Measurements from ENCODE around the gene MAGEA9B. TPM values are rescaled to one million over a fixed set of nuclear protein-coding genes. Genes with fewer than 3 reads are reported as not detected.
"Not testable (repeated sequence)": the region's sequence is repeated elsewhere in the genome, so short reads cannot be mapped to it uniquely, and the experiment has no call there.

MAGEA9B gene
- total RNA-seq, 2 experiments from 2014 or later, result not detected

GRCh38 chrX:149605248-149605885, 18.1 kb upstream of the MAGEA9B start:
- H3K9me3 Mint-ChIP-seq; ATAC-seq (ENCODE audit: low read depth); H3K27me3 Mint-ChIP-seq; DNase-seq; POLR2A ChIA-PET; H3K27ac Mint-ChIP-seq; H3K4me1 Mint-ChIP-seq; H3K4me3 Mint-ChIP-seq: not testable (repeated sequence)
- peaks cover 11% of the 10 kb centered on the region for H3K36me3 Mint-ChIP-seq

GRCh38 chrX:149598603-149599002, 11.3 kb upstream of the MAGEA9B start:
- H3K4me3 Mint-ChIP-seq; H3K27me3 Mint-ChIP-seq; DNase-seq; H3K27ac Mint-ChIP-seq; H3K4me1 Mint-ChIP-seq; ATAC-seq (ENCODE audit: low read depth); POLR2A ChIA-PET; H3K9me3 Mint-ChIP-seq; H3K36me3 Mint-ChIP-seq: not testable (repeated sequence)

- ATAC-seq (ENCODE audit: low read depth); H3K4me1 Mint-ChIP-seq; DNase-seq; H3K36me3 Mint-ChIP-seq; H3K9me3 Mint-ChIP-seq; H3K27me3 Mint-ChIP-seq; H3K4me3 Mint-ChIP-seq; POLR2A ChIA-PET; H3K27ac Mint-ChIP-seq: not testable (repeated sequence)
Observed at GRCh38 chrX:149595943-149596342, 8.7 kb upstream of the MAGEA9B start.

GRCh38 chrX:149595214-149595613, 8.0 kb upstream of the MAGEA9B start, which contains the start of gene HSFX2:
TSS of gene HSFX2 (minus strand) at chrX:149595314. CDS start at chrX:149594700, 614 bp downstream.
- H3K27ac Mint-ChIP-seq; H3K4me1 Mint-ChIP-seq; H3K4me3 Mint-ChIP-seq; H3K9me3 Mint-ChIP-seq; POLR2A ChIA-PET; ATAC-seq (ENCODE audit: low read depth); H3K27me3 Mint-ChIP-seq; H3K36me3 Mint-ChIP-seq; DNase-seq: not testable (repeated sequence)

GRCh38 chrX:149590993-149591392, 3.7 kb upstream of the MAGEA9B start:
- H3K4me3 Mint-ChIP-seq; H3K27ac Mint-ChIP-seq; POLR2A ChIA-PET; H3K9me3 Mint-ChIP-seq; H3K4me1 Mint-ChIP-seq; H3K36me3 Mint-ChIP-seq; DNase-seq; ATAC-seq (ENCODE audit: low read depth); H3K27me3 Mint-ChIP-seq: not testable (repeated sequence)

- H3K27me3 Mint-ChIP-seq; H3K36me3 Mint-ChIP-seq; H3K4me3 Mint-ChIP-seq; H3K4me1 Mint-ChIP-seq; H3K9me3 Mint-ChIP-seq; DNase-seq; ATAC-seq (ENCODE audit: low read depth); H3K27ac Mint-ChIP-seq; POLR2A ChIA-PET: not testable (repeated sequence)
Observed at GRCh38 chrX:149585631-149586030, 1.6 kb downstream of the MAGEA9B start.

- H3K4me3 Mint-ChIP-seq, H3K27me3 Mint-ChIP-seq, H3K27ac Mint-ChIP-seq, H3K9me3 Mint-ChIP-seq, H3K4me1 Mint-ChIP-seq, DNase-seq, H3K36me3 Mint-ChIP-seq: not testable (repeated sequence)
- peak; percentile 98 for ATAC-seq (ENCODE audit: low read depth)
- POLR2A ChIA-PET, result interaction anchor here (1.5 kb wide), 1 partner anchor 32 kb away, joined by 4 read pairs; the partner anchor contains the start of gene EOLA1
Observed at GRCh38 chrX:149573456-149573855, 13.8 kb downstream of the MAGEA9B start.

- ATAC-seq (ENCODE audit: low read depth) (no peak), DNase-seq (no peak)
- Mint-ChIP-seq H3K27ac (peak overlapping the region; percentile 78), H3K4me3 (peak overlapping the region; percentile 53), H3K36me3 (no peaks in the 10 kb centered on the region), H3K9me3 (no peaks in the 10 kb centered on the region), H3K27me3 (no peaks in the 10 kb centered on the region), H3K4me1 (peaks cover 3% of the 10 kb centered on the region)
- POLR2A ChIA-PET, result interaction anchor here (0.6 to 1.5 kb wide), 2 partner anchors 32 to 663 kb away, joined by 4 read pairs; partner anchors contain the start of gene EOLA1
Observed at GRCh38 chrX:149572743-149573142, 14.5 kb downstream of the MAGEA9B start.

- H3K4me1 Mint-ChIP-seq, result peaks cover 3% of the 10 kb centered on the region
- DNase-seq (no peak), ATAC-seq (ENCODE audit: low read depth) (no peak)
- H3K9me3 Mint-ChIP-seq, result no peaks in the 10 kb centered on the region
- no peaks in the 10 kb centered on the region for H3K27me3 Mint-ChIP-seq
- no peak overlapping the region for H3K4me3 Mint-ChIP-seq
- no peak overlapping the region for H3K27ac Mint-ChIP-seq
- POLR2A ChIA-PET, result interaction anchor here (0.6 to 1.5 kb wide), 2 partner anchors 31 to 664 kb away, joined by 4 read pairs; partner anchors contain the start of gene EOLA1
- H3K36me3 Mint-ChIP-seq, result no peaks in the 10 kb centered on the region
Observed at GRCh38 chrX:149571770-149572169, 15.5 kb downstream of the MAGEA9B start.

- DNase-seq (no peak), ATAC-seq (ENCODE audit: low read depth) (no peak)
- POLR2A ChIA-PET, result no interaction called here
- Mint-ChIP-seq H3K9me3 (no peaks in the 10 kb centered on the region), H3K27me3 (no peaks in the 10 kb centered on the region), H3K36me3 (no peaks in the 10 kb centered on the region), H3K27ac (no peak overlapping the region), H3K4me1 (peaks cover 3% of the 10 kb centered on the region), H3K4me3 (no peak overlapping the region)
Observed at GRCh38 chrX:149570668-149571067, 16.6 kb downstream of the MAGEA9B start.

- Mint-ChIP-seq H3K9me3 (no peaks in the 10 kb centered on the region), H3K27ac (no peak overlapping the region), H3K4me3 (no peak overlapping the region), H3K36me3 (no peaks in the 10 kb centered on the region), H3K27me3 (no peaks in the 10 kb centered on the region), H3K4me1 (peaks cover 3% of the 10 kb centered on the region)
- POLR2A ChIA-PET, result no interaction called here
- ATAC-seq (ENCODE audit: low read depth), result no peak
- no peak for DNase-seq
Observed at GRCh38 chrX:149569770-149570169, 17.5 kb downstream of the MAGEA9B start.

- DNase-seq, result no peak
- Mint-ChIP-seq H3K4me3 (no peak overlapping the region), H3K36me3 (no peaks in the 10 kb centered on the region), H3K4me1 (peaks cover 3% of the 10 kb centered on the region), H3K9me3 (no peaks in the 10 kb centered on the region), H3K27me3 (no peaks in the 10 kb centered on the region), H3K27ac (no peak overlapping the region)
- ATAC-seq (ENCODE audit: low read depth), result no peak
- POLR2A ChIA-PET, result no interaction called here
Observed at GRCh38 chrX:149568701-149569296, 18.5 kb downstream of the MAGEA9B start.

- H3K4me1 Mint-ChIP-seq, result peaks cover 3% of the 10 kb centered on the region
- H3K9me3 Mint-ChIP-seq, result no peaks in the 10 kb centered on the region
- no peak for ATAC-seq (ENCODE audit: low read depth)
- DNase-seq, result no peak
- no peak overlapping the region for H3K27ac Mint-ChIP-seq
- H3K27me3 Mint-ChIP-seq, result peaks cover 5% of the 10 kb centered on the region
- POLR2A ChIA-PET, result no interaction called here
- H3K36me3 Mint-ChIP-seq, result no peaks in the 10 kb centered on the region
- no peak overlapping the region for H3K4me3 Mint-ChIP-seq
Observed at GRCh38 chrX:149567621-149568417, 19.4 kb downstream of the MAGEA9B start.

GRCh38 chrX:149563359-149563758, 23.9 kb downstream of the MAGEA9B start:
- Mint-ChIP-seq H3K27ac (no peak overlapping the region), H3K27me3 (peaks cover 5% of the 10 kb centered on the region), H3K4me1 (no peaks in the 10 kb centered on the region), H3K9me3 (no peaks in the 10 kb centered on the region), H3K36me3 (no peaks in the 10 kb centered on the region), H3K4me3 (no peak overlapping the region)
- DNase-seq, result no peak
- POLR2A ChIA-PET, result no interaction called here
- ATAC-seq (ENCODE audit: low read depth), result no peak

All from activated naive CD8-positive, alpha-beta T cell treated with anti-CD3 and anti-CD28 coated beads, Interleukin-2, amount 10 ng/mL, durations not matched to agents 7 days and 5 days (primary cell).